IMR-90 (cell line): ENCODE results near the gene PSMD1. TPM values are rescaled to one million over a fixed set of nuclear protein-coding genes. Genes with fewer than 3 reads are reported as not detected.

Experiments
- ATAC-seq: fragments of 200-7000 bp; cut with Tn5 transposase; 2 replicates; pipeline ENCODE4 v1.9.1; 2020; ENCODE audit warnings: low read depth, mild to moderate bottlenecking, moderate library complexity
- BruUV-seq: library from RNA; stranded (reverse); fragments of 400-500 nt; replicated peaks from 2 replicates; lab custom pipeline; 2021; lab: Mats Ljungman, UMichigan
- CTCF ChIA-PET: fragments of 300-600 bp; formaldehyde crosslinking; extraction: SDS; loops from one replicate; lab custom pipeline; 2021; ENCODE audit warnings: antibody characterized with exemption; lab: Yijun Ruan, JAX
- POLR2A ChIA-PET: fragments of 300-600 bp; sonication (Branson Sonifier 250); formaldehyde crosslinking; loops from one replicate; lab custom pipeline; 2022; ENCODE audit warnings: antibody characterized with exemption; ENCODE audit not compliant: unreplicated experiment; lab: Charles Lee
- DNase-seq: peaks from one replicate; pipeline ENCODE4 v3.0.0; 2013
- H2AFZ ChIP-seq: replicated peaks from 2 replicates; pipeline ENCODE3; 2013; ENCODE audit warnings: low read length, mild to moderate bottlenecking; ENCODE audit not compliant: poor library complexity
- H2AK5ac ChIP-seq: 2 replicates; pipeline ENCODE4 v1.6.1; 2013; ENCODE audit warnings: low read depth, low read length, inconsistent platforms
- H2AK9ac ChIP-seq: replicated peaks from 2 replicates; pipeline ENCODE3; 2013; ENCODE audit warnings: mild to moderate bottlenecking, low read depth, low read length, moderate library complexity; ENCODE audit not compliant: poor library complexity
- H2BK120ac ChIP-seq: 2 replicates; pipeline ENCODE4 v1.6.1; 2013; ENCODE audit warnings: low read depth, low read length, inconsistent platforms
- H2BK15ac ChIP-seq: 3 replicates; pipeline ENCODE4 v1.6.1; 2013; ENCODE audit warnings: low read depth, low read length, inconsistent platforms
- H2BK20ac ChIP-seq: 2 replicates; pipeline ENCODE4 v1.6.1; 2013; ENCODE audit warnings: low read depth, mild to moderate bottlenecking, inconsistent platforms, low read length, moderate library complexity
- H2BK5ac ChIP-seq: 2 replicates; pipeline ENCODE4 v1.6.1; 2013; ENCODE audit warnings: mild to moderate bottlenecking, low read depth, low read length, inconsistent platforms; ENCODE audit not compliant: poor library complexity, severe bottlenecking
- H3K14ac ChIP-seq: replicated peaks from 2 replicates; pipeline ENCODE4 v1.6.1; 2013; ENCODE audit warnings: low read depth, low read length, inconsistent platforms
- H3K18ac ChIP-seq: 2 replicates; pipeline ENCODE4 v1.6.1; 2013; ENCODE audit warnings: low read depth, low read length, control low read depth
- H3K23ac ChIP-seq: 2 replicates; pipeline ENCODE4 v1.6.1; 2013; ENCODE audit warnings: low read depth, low read length, inconsistent platforms
- H3K27ac ChIP-seq: 2 replicates; pipeline ENCODE4 v1.5.1; 2013; ENCODE audit warnings: mild to moderate bottlenecking, control low read depth, low read length; ENCODE audit not compliant: insufficient read depth
- H3K27me3 ChIP-seq: 2 replicates; pipeline ENCODE4 v1.6.1; 2013; ENCODE audit warnings: low read length; ENCODE audit not compliant: control insufficient read depth, insufficient read depth
- H3K36me3 ChIP-seq: 2 replicates; pipeline ENCODE4 v1.6.1; 2013; ENCODE audit warnings: low read length, mixed read lengths; ENCODE audit not compliant: control insufficient read depth, insufficient read depth
- H3K4ac ChIP-seq: 2 replicates; pipeline ENCODE4 v1.6.1; 2013; ENCODE audit warnings: low read depth, low read length, inconsistent platforms
- H3K4me1 ChIP-seq: 2 replicates; pipeline ENCODE4 v1.6.1; 2013; ENCODE audit warnings: low read length, mixed read lengths; ENCODE audit not compliant: control insufficient read depth, insufficient read depth
- H3K4me2 ChIP-seq: 2 replicates; pipeline ENCODE4 v1.6.1; 2013; ENCODE audit warnings: low read depth, mild to moderate bottlenecking, control low read depth, low read length, moderate library complexity
- H3K4me3 ChIP-seq: 2 replicates; pipeline ENCODE4 v1.5.1; 2013; ENCODE audit warnings: low read depth, mild to moderate bottlenecking, control low read depth, low read length, moderate library complexity; ENCODE audit not compliant: insufficient read depth
- H3K56ac ChIP-seq: 2 replicates; pipeline ENCODE4 v1.6.1; 2013; ENCODE audit warnings: low read length, inconsistent platforms; ENCODE audit not compliant: insufficient read depth; ENCODE audit errors: extremely low read depth
- H3K79me1 ChIP-seq, 2 experiments: 2 replicates each; pipeline ENCODE4 v1.6.1; 2013; ENCODE audit warnings: low read length in 2 of 2, inconsistent platforms in 1 of 2, low read depth in 1 of 2
- H3K9ac ChIP-seq: 2 replicates; pipeline ENCODE4 v1.6.1; 2013; ENCODE audit warnings: low read depth, low read length, control low read depth
- H3K9me1 ChIP-seq: 2 replicates; pipeline ENCODE4 v1.6.1; 2013; ENCODE audit warnings: low read length, inconsistent platforms; ENCODE audit not compliant: insufficient read depth
- H3K9me3 ChIP-seq: 2 replicates; pipeline ENCODE4 v1.6.1; 2013; ENCODE audit warnings: low read length; ENCODE audit not compliant: control insufficient read depth, insufficient read depth
- H4K20me1 ChIP-seq: 2 replicates; pipeline ENCODE4 v1.6.1; 2013; ENCODE audit warnings: low read length, inconsistent platforms; ENCODE audit not compliant: insufficient read depth
- H4K5ac ChIP-seq: 2 replicates; pipeline ENCODE4 v1.6.1; 2013; ENCODE audit warnings: mild to moderate bottlenecking, low read depth, low read length, control low read depth
- H4K8ac ChIP-seq, 2 experiments: 2 replicates each; pipeline ENCODE4 v1.6.1; 2013; ENCODE audit warnings: low read depth in 2 of 2, low read length in 2 of 2, control low read depth in 1 of 2, inconsistent platforms in 1 of 2
- H4K91ac ChIP-seq: 2 replicates; pipeline ENCODE4 v1.6.1; 2013; ENCODE audit warnings: low read depth, low read length, inconsistent platforms; ENCODE audit not compliant: insufficient read depth
- BHLHE40 ChIP-seq: fragments of 150-350 bp; IDR thresholded peaks from 2 replicates; pipeline ENCODE4 v1.6.1; 2016; ENCODE audit warnings: mild to moderate bottlenecking, low read depth, low read length
- CEBPB ChIP-seq: IDR thresholded peaks from 2 replicates; pipeline ENCODE4 v1.6.1; 2012; ENCODE audit warnings: low read depth, low read length, improper control_type of control experiment
- CHD1 ChIP-seq: IDR thresholded peaks from 2 replicates; pipeline ENCODE4 v1.6.1; 2012; ENCODE audit warnings: low read depth, low read length, improper control_type of control experiment
- CTCF ChIP-seq: conservative IDR thresholded peaks from 2 replicates; pipeline ENCODE4 v1.5.1; 2012; ENCODE audit warnings: mild to moderate bottlenecking, low read depth, low read length, improper control_type of control experiment
- FOS ChIP-seq: fragments of 150-350 bp; IDR thresholded peaks from 2 replicates; pipeline ENCODE4 v1.6.1; 2016; ENCODE audit warnings: low read depth, low read length
- MAFK ChIP-seq: IDR thresholded peaks from 2 replicates; pipeline ENCODE4 v1.6.1; 2012; ENCODE audit warnings: low read depth, low read length, improper control_type of control experiment
- MAZ ChIP-seq: IDR thresholded peaks from 2 replicates; pipeline ENCODE4 v1.6.1; 2012; ENCODE audit warnings: low read depth, mild to moderate bottlenecking, low read length, improper control_type of control experiment, moderate library complexity, borderline replicate concordance
- MXI1 ChIP-seq: IDR thresholded peaks from 2 replicates; pipeline ENCODE4 v1.6.1; 2012; ENCODE audit warnings: low read depth, mild to moderate bottlenecking, low read length, moderate library complexity, borderline replicate concordance
- NFE2L2 ChIP-seq: fragments of 150-350 bp; IDR thresholded peaks from 2 replicates; pipeline ENCODE4 v1.6.1; 2016; ENCODE audit warnings: low read depth, mild to moderate bottlenecking, low read length
- POLR2A ChIP-seq: IDR thresholded peaks from 2 replicates; pipeline ENCODE4 v1.6.1; 2012; ENCODE audit warnings: mild to moderate bottlenecking, low read depth, low read length
- RAD21 ChIP-seq: IDR thresholded peaks from 2 replicates; pipeline ENCODE4 v1.6.1; 2012; ENCODE audit warnings: low read length, improper control_type of control experiment
- RCOR1 ChIP-seq: IDR thresholded peaks from 2 replicates; pipeline ENCODE4 v1.6.1; 2012; ENCODE audit warnings: mild to moderate bottlenecking, low read length, improper control_type of control experiment; ENCODE audit not compliant: insufficient replicate concordance
- RFX5 ChIP-seq: IDR thresholded peaks from 2 replicates; pipeline ENCODE4 v1.8.0; 2012; ENCODE audit warnings: low read depth, mild to moderate bottlenecking, low read length, moderate library complexity
- SMC3 ChIP-seq: fragments of 150-350 bp; IDR thresholded peaks from 2 replicates; pipeline ENCODE4 v1.6.1; 2016; ENCODE audit warnings: low read depth, mild to moderate bottlenecking, antibody characterized with exemption, low read length, moderate library complexity
- USF2 ChIP-seq: fragments of 150-350 bp; IDR thresholded peaks from 2 replicates; pipeline ENCODE4 v1.6.1; 2017; ENCODE audit warnings: mild to moderate bottlenecking, antibody characterized with exemption, low read length, low read depth
- WGBS, 2 experiments: methylation state at CpG; one replicate each; pipeline versions ENCODE4 v1.1.5 to v1.1.7; 2013; ENCODE audit warnings: missing lambda C conversion rate in 2 of 2; ENCODE audit not compliant: insufficient read length in 1 of 2; ENCODE audit errors: extremely low coverage in 2 of 2; 5-methylcytosine and 5-hydroxymethylcytosine counted together
- dilution Hi-C: fragments of 300-500 bp; cut with HindIII; formaldehyde crosslinking; loops from one replicate; pipeline ENCODE4 v1.14.3; 2018; ENCODE audit warnings: low sequenced_read_pairs; ENCODE audit not compliant: unreplicated experiment
- in situ Hi-C: fragments of 300-500 bp; cut with MboI; formaldehyde crosslinking; loops from 3 replicates; pipeline ENCODE4 v1.14.3; 2019; ENCODE audit warnings: low sequenced_read_pairs, inconsistent platforms, mixed read lengths
- intact Hi-C: fragments of 100-400 bp; cut with micrococcal nuclease; formaldehyde crosslinking; loops from 2 replicates; pipeline ENCODE4 v1.10.0; 2022
- polyA plus RNA-seq, 3 experiments: library from polyadenylated mRNA; depleted of rRNA; stranded (reverse); fragments of >200 nt; gene quantifications; 2 replicates each; pipeline ENCODE4 v1.2.3, GENCODE V29; 2012; ENCODE audit warnings: low replicate concordance in 1 of 3
- total RNA-seq: library from RNA; depleted of rRNA; stranded (reverse); fragments of >200 nt; gene quantifications from 2 replicates; pipeline ENCODE4 v1.2.3, GENCODE V29; 2012
- TF ChIP-seq, protein P1 (sequence below): fragments of 150-350 bp; IDR thresholded peaks from 2 replicates; pipeline ENCODE4 v1.6.1; 2016; ENCODE audit warnings: low read depth, mild to moderate bottlenecking, low read length, moderate library complexity, borderline replicate concordance

PSMD1 gene
- total and polyA plus RNA-seq, 2 of the 4 experiments (the other 2 are of a cell fraction): 89.8 to 181 TPM

DNA sequence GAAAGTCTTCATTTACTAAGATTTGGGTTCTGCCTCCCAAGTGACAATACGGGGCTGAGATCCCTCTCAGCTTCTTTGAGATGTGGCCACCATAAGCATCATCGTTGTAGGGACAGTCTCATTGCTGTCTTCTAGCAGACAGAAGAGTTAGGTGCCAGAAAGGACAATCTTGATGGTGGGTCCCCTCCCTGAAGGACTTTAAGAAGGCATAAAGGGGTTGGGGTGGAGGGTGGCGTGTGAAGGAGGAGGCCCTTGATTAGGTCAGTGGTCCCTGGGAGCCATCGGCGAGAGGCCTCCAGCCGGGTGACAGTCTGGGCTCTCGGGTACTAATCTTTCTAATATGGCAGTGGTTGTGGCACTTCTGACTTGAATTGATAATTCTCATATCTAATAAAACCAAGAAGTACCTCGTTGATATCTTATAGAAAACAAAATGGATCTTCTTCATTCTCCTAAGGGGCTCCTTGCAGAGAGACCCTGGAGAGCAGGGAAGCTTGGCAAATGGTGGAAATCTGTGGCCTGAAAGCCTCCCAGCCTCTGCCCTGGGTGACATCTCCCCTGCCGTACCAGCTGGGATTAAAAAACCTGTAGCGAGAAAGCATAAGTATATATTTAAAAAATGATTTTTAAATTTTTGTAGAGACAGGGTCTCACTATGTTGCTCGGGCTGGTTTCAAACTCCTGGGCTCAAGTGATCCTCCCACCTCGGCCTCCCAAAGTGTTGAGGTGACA lies 7.2 kb upstream of the PSMD1 start:
- Histone ChIP-seq H2BK15ac (no peak overlapping the region), H3K18ac (no peak overlapping the region), H3K14ac (no peak overlapping the region), H3K4me3 (no peak overlapping the region), H4K5ac (no peak overlapping the region), H3K36me3 (no peaks in the 10 kb centered on the region), H2BK5ac (no peak overlapping the region), H3K9me1 (peaks cover 8% of the 10 kb centered on the region; the same call in 1 of the 2 replicates), H3K23ac (no peak overlapping the region), H4K91ac (no peak overlapping the region), H3K27ac (no peak overlapping the region), H2AFZ (no peak overlapping the region), H3K4ac (no peak overlapping the region), H3K9ac (no peak overlapping the region), H3K4me1 (no peaks in the 10 kb centered on the region), H2AK9ac (no peak overlapping the region), H2BK120ac (no peak overlapping the region), H3K79me1 (no peaks in the 10 kb centered on the region), H2BK20ac (no peak overlapping the region), H4K8ac (no peak overlapping the region), H3K9me3 (no peaks in the 10 kb centered on the region), H4K20me1 (no peaks in the 10 kb centered on the region), H2AK5ac (no peak overlapping the region), H3K56ac (no peak overlapping the region), H3K27me3 (peaks cover 36% of the 10 kb centered on the region), H3K4me2 (no peak overlapping the region)
- DNase-seq (no peak), ATAC-seq (no peak)
- intact Hi-C loops (no loop called here), in situ Hi-C loops (no loop called here), dilution Hi-C loops (no loop called here)
- ChIA-PET CTCF (no interaction called here), POLR2A (no interaction called here)
- BruUV-seq: no TSS peak
- TF ChIP-seq RAD21 (no peak), CTCF (no peak), FOS (no peak), RCOR1 (no peak), MAFK (no peak), CEBPB (no peak), MAZ (no peak), POLR2A (no peak), BHLHE40 (no peak), CHD1 (no peak), MXI1 (no peak), USF2 (no peak), RFX5 (no peak), SMC3 (no peak), NFE2L2 (no peak)
- TF ChIP-seq, protein P1, sequence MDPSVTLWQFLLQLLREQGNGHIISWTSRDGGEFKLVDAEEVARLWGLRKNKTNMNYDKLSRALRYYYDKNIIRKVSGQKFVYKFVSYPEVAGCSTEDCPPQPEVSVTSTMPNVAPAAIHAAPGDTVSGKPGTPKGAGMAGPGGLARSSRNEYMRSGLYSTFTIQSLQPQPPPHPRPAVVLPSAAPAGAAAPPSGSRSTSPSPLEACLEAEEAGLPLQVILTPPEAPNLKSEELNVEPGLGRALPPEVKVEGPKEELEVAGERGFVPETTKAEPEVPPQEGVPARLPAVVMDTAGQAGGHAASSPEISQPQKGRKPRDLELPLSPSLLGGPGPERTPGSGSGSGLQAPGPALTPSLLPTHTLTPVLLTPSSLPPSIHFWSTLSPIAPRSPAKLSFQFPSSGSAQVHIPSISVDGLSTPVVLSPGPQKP: no peak
- 70% methylated on average over 2 of the region's 12 CpGs; no CpG with 5 or more reads in 1 of the 2 experiments for WGBS, 2 experiments
